Tibial nerve (tissue), 4 donors: ENCODE measurements around the gene ZNF69. TPM values are rescaled to one million over a fixed set of nuclear protein-coding genes. Genes with fewer than 3 reads are reported as not detected.
"Not testable (repeated sequence)": the region's sequence is repeated elsewhere in the genome, so short reads cannot be mapped to it uniquely, and the experiment has no call there.

Source experiments
- DNase-seq, 2 donors: peaks; one replicate each; pipeline ENCODE4 v3.0.0-alpha.2; 2019; ENCODE audit warnings: low spot score in 2 of 2
- H3K27ac ChIP-seq, 4 donors: fragments of 200-600 bp; sonication (generic) in 3 of 4; one replicate each; pipeline ENCODE4 v1.5.1; 2017 to 2019; ENCODE audit warnings: mild to moderate bottlenecking in 1 of 4
- H3K27me3 ChIP-seq, 2 donors: fragments of 200-600 bp; sonication (generic) in 1 of 2; one replicate each; pipeline versions ENCODE4 v1.5.1 to v1.6.0; 2017 to 2019
- H3K36me3 ChIP-seq, 3 donors: fragments of 200-600 bp; sonication (generic); one replicate each; pipeline ENCODE4 v1.5.1; 2018 to 2019
- H3K4me1 ChIP-seq, 4 donors: fragments of 200-600 bp; sonication (generic) in 3 of 4; one replicate each; pipeline ENCODE4 v1.5.1; 2017 to 2019
- H3K4me3 ChIP-seq, 4 donors: fragments of 200-600 bp; sonication (generic) in 3 of 4; one replicate each; pipeline ENCODE4 v1.5.1; 2017 to 2019; ENCODE audit warnings: mild to moderate bottlenecking in 1 of 4, moderate library complexity in 1 of 4
- H3K9me3 ChIP-seq, 4 donors: fragments of 200-600 bp; sonication (generic) in 3 of 4; one replicate each; pipeline ENCODE4 v1.5.1; 2017 to 2019
- EP300 ChIP-seq, 2 donors: sonication (generic); formaldehyde crosslinking; IDR thresholded peaks; one replicate each; pipeline ENCODE4 v1.6.1; 2017; ENCODE audit warnings: antibody characterized with exemption in 2 of 2, mild to moderate bottlenecking in 1 of 2
- POLR2A ChIP-seq, 2 donors: fragments of 450-650 bp; IDR thresholded peaks; one replicate each; pipeline ENCODE4 v1.6.1; 2017; ENCODE audit warnings: antibody characterized with exemption in 2 of 2, mild to moderate bottlenecking in 2 of 2, moderate library complexity in 2 of 2
- WGBS, 2 donors: methylation state at CpG; one replicate each; pipeline ENCODE4 v1.1.5; 2018; 5-methylcytosine and 5-hydroxymethylcytosine counted together
- total RNA-seq, 4 donors: library from RNA; depleted of rRNA; stranded (reverse); fragments of >200 nt; gene quantifications; one replicate each; pipeline ENCODE4 v1.1.0, GENCODE V29; 2016
- TF ChIP-seq, protein P1 (sequence below), 5 experiments: fragments of 200-600 bp in 3 of 5; fragments of 450-650 bp in 2 of 5; sonication (generic) in 3 of 5; IDR thresholded peaks; one replicate each; pipeline ENCODE4 v1.5.1; 2016 to 2019; ENCODE audit warnings: antibody characterized with exemption in 5 of 5, mild to moderate bottlenecking in 3 of 5, moderate library complexity in 2 of 5

The ZNF69 gene
- total RNA-seq, 4 donors from 2014 or later: 9.8 to 10.2 (median 9.9) TPM

DNA sequence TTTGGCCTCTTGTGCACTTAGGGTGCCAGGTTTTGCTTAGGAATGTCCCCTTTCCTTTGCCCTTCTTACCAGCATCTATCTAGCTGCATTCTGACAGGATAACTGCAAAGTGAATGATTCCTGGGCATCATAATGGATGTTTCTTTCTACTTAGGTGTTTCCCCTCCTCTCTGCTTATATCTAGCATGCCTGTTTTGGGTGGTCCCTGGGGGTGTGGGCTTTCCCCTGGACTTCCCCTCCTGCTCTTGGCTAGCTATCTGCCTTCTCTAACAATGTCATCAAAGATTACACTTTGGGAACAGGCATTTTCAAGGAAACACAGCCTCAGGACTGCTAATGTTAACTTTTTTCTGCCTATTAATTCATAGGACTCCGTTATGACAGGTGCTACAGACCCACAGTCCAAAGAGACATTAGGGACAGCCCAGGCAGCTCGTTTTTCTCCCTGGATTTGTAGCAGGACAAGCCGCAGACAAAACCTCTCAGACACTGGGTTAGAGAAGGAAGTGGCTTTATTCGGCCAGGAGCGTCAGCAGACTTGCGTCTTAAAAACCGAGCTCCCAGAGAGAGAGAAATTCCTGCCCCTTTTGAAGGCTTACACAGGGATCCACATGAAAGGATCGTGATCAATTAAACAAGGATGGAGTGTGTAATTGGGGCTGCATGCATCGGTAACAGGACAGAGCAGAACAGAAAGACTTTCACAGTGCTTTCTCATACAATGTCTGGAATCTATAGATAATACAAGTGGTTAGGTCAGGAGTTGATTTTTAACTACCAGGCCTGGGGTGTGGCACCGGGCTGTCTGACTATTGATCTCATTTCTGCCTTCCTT lies 54.6 kb downstream of the ZNF69 start:
- 94 to 98% methylated on average over 10 of the region's 10 CpGs for WGBS, 2 donors
- TF ChIP-seq POLR2A (IDR thresholded peaks at IDR 0.05) (no peak), EP300 (IDR thresholded peaks at IDR 0.05) (no peak)
- TF ChIP-seq, protein P1, sequence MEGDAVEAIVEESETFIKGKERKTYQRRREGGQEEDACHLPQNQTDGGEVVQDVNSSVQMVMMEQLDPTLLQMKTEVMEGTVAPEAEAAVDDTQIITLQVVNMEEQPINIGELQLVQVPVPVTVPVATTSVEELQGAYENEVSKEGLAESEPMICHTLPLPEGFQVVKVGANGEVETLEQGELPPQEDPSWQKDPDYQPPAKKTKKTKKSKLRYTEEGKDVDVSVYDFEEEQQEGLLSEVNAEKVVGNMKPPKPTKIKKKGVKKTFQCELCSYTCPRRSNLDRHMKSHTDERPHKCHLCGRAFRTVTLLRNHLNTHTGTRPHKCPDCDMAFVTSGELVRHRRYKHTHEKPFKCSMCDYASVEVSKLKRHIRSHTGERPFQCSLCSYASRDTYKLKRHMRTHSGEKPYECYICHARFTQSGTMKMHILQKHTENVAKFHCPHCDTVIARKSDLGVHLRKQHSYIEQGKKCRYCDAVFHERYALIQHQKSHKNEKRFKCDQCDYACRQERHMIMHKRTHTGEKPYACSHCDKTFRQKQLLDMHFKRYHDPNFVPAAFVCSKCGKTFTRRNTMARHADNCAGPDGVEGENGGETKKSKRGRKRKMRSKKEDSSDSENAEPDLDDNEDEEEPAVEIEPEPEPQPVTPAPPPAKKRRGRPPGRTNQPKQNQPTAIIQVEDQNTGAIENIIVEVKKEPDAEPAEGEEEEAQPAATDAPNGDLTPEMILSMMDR (IDR thresholded peaks at IDR 0.05): no peak

DNA sequence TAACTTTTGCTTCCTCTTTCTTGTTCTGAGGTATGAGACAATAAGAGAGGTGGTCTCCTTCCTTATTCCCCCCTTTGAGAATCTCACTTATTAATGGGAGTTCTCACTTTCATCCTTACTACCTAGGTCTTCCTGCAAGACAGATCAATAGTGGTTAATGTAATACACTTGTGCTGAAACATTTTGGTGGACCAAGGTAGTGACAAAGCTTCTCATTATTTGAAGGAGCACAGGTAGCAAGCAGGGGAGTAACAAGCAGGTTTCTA lies 55.2 kb downstream of the ZNF69 start:
- no peak for DNase-seq
- H3K36me3 ChIP-seq: peaks cover 3 to 91% (median 40%) of the 10 kb centered on the region in 3 donors
- TF ChIP-seq, protein P1 (IDR thresholded peaks at IDR 0.05): no peak
- TF ChIP-seq EP300 (IDR thresholded peaks at IDR 0.05) (no peak), POLR2A (IDR thresholded peaks at IDR 0.05) (no peak)
- H3K4me3 ChIP-seq: no peak overlapping the region
- H3K27me3 ChIP-seq: no peaks in the 10 kb centered on the region
- peaks cover 0 to 94% (median 50%) of the 10 kb centered on the region in 4 donors for H3K9me3 ChIP-seq
- no peaks in the 10 kb centered on the region for H3K4me1 ChIP-seq
- no peak overlapping the region for H3K27ac ChIP-seq

More for the DNA sequence above, 54.6 kb downstream of the ZNF69 start:
- Histone ChIP-seq H3K27me3 (no peaks in the 10 kb centered on the region), H3K9me3 (peaks cover 0 to 94% (median 46%) of the 10 kb centered on the region in 4 donors), H3K4me1 (no peaks in the 10 kb centered on the region), H3K36me3 (peaks cover 2 to 90% (median 34%) of the 10 kb centered on the region in 3 donors), H3K27ac (no peak overlapping the region), H3K4me3 (no peak overlapping the region)
- DNase-seq: no peak

DNA sequence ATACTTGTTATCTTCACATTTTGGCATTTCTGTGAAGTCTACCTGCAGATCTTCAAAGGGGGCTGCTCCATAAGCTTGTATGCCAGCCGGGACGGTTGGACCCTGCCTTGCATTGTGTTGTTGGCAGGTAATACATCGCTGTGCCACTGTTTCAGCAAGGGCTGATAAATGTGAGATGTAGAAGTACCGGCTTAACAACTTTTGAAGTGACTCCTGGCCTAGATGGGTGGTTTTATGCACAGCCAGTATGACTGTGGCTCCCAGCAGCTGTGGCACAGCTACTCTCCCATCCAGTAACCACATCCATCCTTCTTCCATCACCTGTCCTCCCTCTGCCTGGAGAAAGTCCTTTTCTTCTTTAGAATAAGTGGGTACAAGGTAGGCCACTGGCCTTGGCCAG lies 57.1 kb downstream of the ZNF69 start:
- TF ChIP-seq POLR2A (IDR thresholded peaks at IDR 0.05): no peak
- TF ChIP-seq EP300 (IDR thresholded peaks at IDR 0.05): no peak
- TF ChIP-seq, protein P1 (IDR thresholded peaks at IDR 0.05): no peak
- 97 to 99% methylated on average over 4 of the region's 4 CpGs for WGBS, 2 donors

DNA sequence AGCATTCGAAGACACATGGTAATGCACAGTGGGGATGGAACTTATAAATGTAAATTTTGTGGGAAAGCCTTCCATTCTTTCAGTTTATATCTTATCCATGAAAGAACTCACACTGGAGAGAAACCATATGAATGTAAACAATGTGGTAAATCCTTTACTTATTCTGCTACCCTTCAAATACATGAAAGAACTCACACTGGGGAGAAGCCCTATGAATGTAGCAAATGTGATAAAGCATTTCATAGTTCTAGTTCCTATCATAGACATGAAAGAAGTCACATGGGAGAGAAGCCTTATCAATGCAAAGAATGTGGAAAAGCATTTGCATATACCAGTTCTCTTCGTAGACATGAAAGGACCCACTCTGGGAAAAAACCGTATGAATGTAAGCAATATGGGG lies 61.1 kb downstream of the ZNF69 start:
- Histone ChIP-seq H3K4me1 (no peaks in the 10 kb centered on the region), H3K36me3 (peaks cover 16 to 96% (median 53%) of the 10 kb centered on the region in 3 donors), H3K27me3 (no peaks in the 10 kb centered on the region), H3K9me3 (peaks cover 11 to 100% (median 62%) of the 10 kb centered on the region in 4 donors), H3K4me3 (no peak overlapping the region), H3K27ac (no peak overlapping the region)
- TF ChIP-seq, protein P1 (IDR thresholded peaks at IDR 0.05): no peak
- TF ChIP-seq POLR2A (IDR thresholded peaks at IDR 0.05) (no peak), EP300 (IDR thresholded peaks at IDR 0.05) (no peak)
- 95 to 96% methylated on average over 3 of the region's 3 CpGs for WGBS, 2 donors
- DNase-seq: no peak

More for the DNA sequence above, 57.1 kb downstream of the ZNF69 start:
- no peak overlapping the region for H3K4me3 ChIP-seq
- no peaks in the 10 kb centered on the region for H3K27me3 ChIP-seq
- DNase-seq: no peak
- H3K36me3 ChIP-seq: peaks cover 16 to 100% (median 59%) of the 10 kb centered on the region in 3 donors
- H3K4me1 ChIP-seq: no peaks in the 10 kb centered on the region
- peaks cover 7 to 100% (median 62%) of the 10 kb centered on the region in 4 donors for H3K9me3 ChIP-seq
- no peak overlapping the region for H3K27ac ChIP-seq

DNA sequence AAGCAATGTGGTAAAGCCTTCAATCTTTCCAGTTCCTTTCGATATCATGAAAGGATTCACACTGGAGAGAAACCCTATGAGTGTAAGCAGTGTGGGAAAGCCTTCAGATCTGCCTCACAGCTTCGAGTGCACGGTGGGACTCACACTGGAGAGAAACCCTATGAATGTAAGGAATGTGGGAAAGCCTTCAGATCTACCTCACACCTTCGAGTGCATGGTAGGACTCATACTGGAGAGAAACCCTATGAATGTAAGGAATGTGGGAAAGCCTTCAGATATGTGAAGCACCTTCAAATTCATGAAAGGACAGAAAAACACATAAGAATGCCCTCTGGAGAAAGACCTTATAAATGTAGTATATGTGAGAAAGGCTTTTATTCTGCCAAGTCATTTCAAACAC lies 61.6 kb downstream of the ZNF69 start:
- Histone ChIP-seq H3K4me3 (no peak overlapping the region), H3K4me1 (no peaks in the 10 kb centered on the region), H3K27ac (no peak overlapping the region), H3K27me3 (no peaks in the 10 kb centered on the region), H3K36me3 (peaks cover 16 to 93% (median 48%) of the 10 kb centered on the region in 3 donors), H3K9me3 (peaks cover 11 to 100% (median 56%) of the 10 kb centered on the region in 4 donors)
- WGBS, 2 donors: 97% methylated on average over 4 of the region's 4 CpGs
- no peak for DNase-seq
- no peak for TF ChIP-seq POLR2A (IDR thresholded peaks at IDR 0.05)
- TF ChIP-seq EP300 (IDR thresholded peaks at IDR 0.05): no peak
- TF ChIP-seq, protein P1 (IDR thresholded peaks at IDR 0.05): no peak

DNA sequence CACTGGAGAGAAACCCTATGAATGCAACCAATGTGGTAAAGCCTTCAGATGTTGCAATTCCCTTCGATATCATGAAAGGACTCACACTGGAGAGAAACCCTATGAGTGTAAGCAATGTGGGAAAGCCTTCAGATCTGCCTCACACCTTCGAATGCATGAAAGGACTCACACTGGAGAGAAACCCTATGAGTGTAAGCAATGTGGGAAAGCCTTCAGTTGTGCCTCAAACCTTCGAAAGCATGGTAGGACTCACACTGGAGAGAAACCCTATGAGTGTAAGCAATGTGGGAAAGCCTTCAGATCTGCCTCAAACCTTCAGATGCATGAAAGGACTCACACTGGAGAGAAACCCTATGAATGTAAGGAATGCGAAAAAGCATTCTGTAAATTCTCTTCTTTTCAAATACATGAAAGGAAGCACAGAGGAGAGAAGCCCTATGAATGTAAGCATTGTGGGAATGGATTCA lies 62.1 kb downstream of the ZNF69 start:
- not testable (repeated sequence) for H3K4me3 ChIP-seq, H3K27me3 ChIP-seq, H3K27ac ChIP-seq, DNase-seq, H3K4me1 ChIP-seq
- Histone ChIP-seq H3K9me3 (peaks cover 11 to 100% (median 55%) of the 10 kb centered on the region in 4 donors), H3K36me3 (peaks cover 16 to 92% (median 45%) of the 10 kb centered on the region in 3 donors)
- 94 to 99% methylated on average over 4 of the region's 4 CpGs for WGBS, 2 donors
